Neural progenitor cell (in vitro differentiated cells): ENCODE data around the gene SLAMF8.

Experiments
- EZH2phosphoT487 ChIP-seq: fragments of 200-600 bp; sonication (generic); IDR thresholded peaks from 2 replicates; pipeline ENCODE4 v1.6.1; 2017; ENCODE audit warnings: antibody characterized with exemption
- TF ChIP-seq, protein P1 (sequence below): fragments of 200-600 bp; sonication (generic); IDR thresholded peaks from 2 replicates; pipeline ENCODE4 v1.5.1; 2017; ENCODE audit warnings: antibody characterized with exemption, mild to moderate bottlenecking

DNA sequence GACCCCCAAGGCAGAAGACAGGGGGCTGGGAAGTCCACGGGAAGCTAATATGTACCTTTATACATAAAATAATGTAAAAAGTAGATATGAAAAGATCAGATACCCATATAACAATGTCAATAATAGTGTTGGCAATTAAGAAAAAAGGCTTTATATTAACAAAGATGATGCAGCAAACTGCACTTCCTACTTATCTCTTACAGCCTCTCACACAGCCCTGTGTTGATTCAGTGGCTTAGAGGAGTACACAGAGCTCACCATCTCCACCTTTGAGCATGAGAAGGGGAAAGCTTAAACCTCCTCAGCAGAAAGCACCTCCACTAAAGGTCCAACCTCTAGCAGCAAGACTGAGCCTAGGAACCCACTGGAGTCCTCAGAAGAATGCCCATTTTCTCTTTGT, 42.9 kb downstream of the SLAMF8 start:
- TF ChIP-seq, protein P1, sequence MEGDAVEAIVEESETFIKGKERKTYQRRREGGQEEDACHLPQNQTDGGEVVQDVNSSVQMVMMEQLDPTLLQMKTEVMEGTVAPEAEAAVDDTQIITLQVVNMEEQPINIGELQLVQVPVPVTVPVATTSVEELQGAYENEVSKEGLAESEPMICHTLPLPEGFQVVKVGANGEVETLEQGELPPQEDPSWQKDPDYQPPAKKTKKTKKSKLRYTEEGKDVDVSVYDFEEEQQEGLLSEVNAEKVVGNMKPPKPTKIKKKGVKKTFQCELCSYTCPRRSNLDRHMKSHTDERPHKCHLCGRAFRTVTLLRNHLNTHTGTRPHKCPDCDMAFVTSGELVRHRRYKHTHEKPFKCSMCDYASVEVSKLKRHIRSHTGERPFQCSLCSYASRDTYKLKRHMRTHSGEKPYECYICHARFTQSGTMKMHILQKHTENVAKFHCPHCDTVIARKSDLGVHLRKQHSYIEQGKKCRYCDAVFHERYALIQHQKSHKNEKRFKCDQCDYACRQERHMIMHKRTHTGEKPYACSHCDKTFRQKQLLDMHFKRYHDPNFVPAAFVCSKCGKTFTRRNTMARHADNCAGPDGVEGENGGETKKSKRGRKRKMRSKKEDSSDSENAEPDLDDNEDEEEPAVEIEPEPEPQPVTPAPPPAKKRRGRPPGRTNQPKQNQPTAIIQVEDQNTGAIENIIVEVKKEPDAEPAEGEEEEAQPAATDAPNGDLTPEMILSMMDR, result no peak
- TF ChIP-seq EZH2phosphoT487, result no peak
